ENCODE results near the gene FAM53B. TPM values are rescaled to one million over a fixed set of nuclear protein-coding genes. Genes with fewer than 3 reads are reported as not detected.

The FAM53B gene
- total RNA-seq, 2 experiments from 2014 or later, result 56.6 to 58.5 TPM

- ChIA-PET CTCF (ENCODE audit: unreplicated experiment) (interaction anchor here (0.6 kb wide), 1 partner anchor 19 kb away, joined by 3 read pairs; no protein-coding TSS in a partner anchor), POLR2A (interaction anchor here (3.1 to 4.9 kb wide), 2 partner anchors 10 to 20 kb away, joined by 15 to 50 read pairs; no protein-coding TSS in a partner anchor)
- Histone ChIP-seq H3K27ac (ENCODE audit: low read depth, low read length, poor library complexity, severe bottlenecking) (no peak overlapping the region), H4K20me1 (ENCODE audit: insufficient read depth, low read length) (peaks cover 11% of the 10 kb centered on the region; the same call in 1 of the 2 replicates), H3K36me3 (ENCODE audit: insufficient read depth, low read length) (peaks cover 61% of the 10 kb centered on the region), H3K79me2 (ENCODE audit: insufficient read depth, low read depth, low read length) (peaks cover 94% of the 10 kb centered on the region), H3K4me2 (ENCODE audit: low read length) (no peak overlapping the region), H3K4me3 (ENCODE audit: low read depth, low read length, poor library complexity, severe bottlenecking) (no peak overlapping the region), H3K9me3 (ENCODE audit: low read length) (no peaks in the 10 kb centered on the region), H3K9me2 (ENCODE audit: insufficient read depth, low read length) (no peaks in the 10 kb centered on the region), H3K4me1 (ENCODE audit: insufficient read depth, low read length, poor library complexity, severe bottlenecking) (peaks cover 52% of the 10 kb centered on the region), H2AFZ (ENCODE audit: low read length) (no peak overlapping the region)
- no peak for TF ChIP-seq CTCF (conservative IDR thresholded peaks at IDR 0.05; ENCODE audit: low read length)
- TF ChIP-seq EZH2phosphoT487 (IDR thresholded peaks at IDR 0.05; ENCODE audit: borderline replicate concordance, low read depth, low read length), result no peak
- intact Hi-C loops (cut with micrococcal nuclease; ENCODE audit: unreplicated experiment), result no loop called here
- DNase-seq (ENCODE audit: low spot score), result no peak
- BruUV-seq (replicated peaks), result no TSS peak
Observed at GRCh38 chr10:124716369-124716768, 27.8 kb downstream of the FAM53B start.

- H4K20me1 ChIP-seq (ENCODE audit: insufficient read depth, low read length), result peaks cover 20% of the 10 kb centered on the region; the same call in 1 of the 2 replicates
- BruUV-seq (replicated peaks), result no TSS peak
- peaks cover 49% of the 10 kb centered on the region for H3K4me1 ChIP-seq (ENCODE audit: insufficient read depth, low read length, poor library complexity, severe bottlenecking)
- no peak overlapping the region for H3K27ac ChIP-seq (ENCODE audit: low read depth, low read length, poor library complexity, severe bottlenecking)
- ChIA-PET POLR2A (interaction anchor here (3.1 to 4.9 kb wide), 2 partner anchors 9 to 19 kb away, joined by 15 to 50 read pairs; no protein-coding TSS in a partner anchor), CTCF (ENCODE audit: unreplicated experiment) (no interaction called here)
- no peaks in the 10 kb centered on the region for H3K9me2 ChIP-seq (ENCODE audit: insufficient read depth, low read length)
- H3K4me3 ChIP-seq (ENCODE audit: low read depth, low read length, poor library complexity, severe bottlenecking), result no peak overlapping the region
- H3K36me3 ChIP-seq (ENCODE audit: insufficient read depth, low read length), result peaks cover 52% of the 10 kb centered on the region
- no peak overlapping the region for H3K4me2 ChIP-seq (ENCODE audit: low read length)
- no peak overlapping the region for H2AFZ ChIP-seq (ENCODE audit: low read length)
- DNase-seq (ENCODE audit: low spot score), result no peak
- H3K79me2 ChIP-seq (ENCODE audit: insufficient read depth, low read depth, low read length), result peaks cover 94% of the 10 kb centered on the region
- no peaks in the 10 kb centered on the region for H3K9me3 ChIP-seq (ENCODE audit: low read length)
- TF ChIP-seq EZH2phosphoT487 (IDR thresholded peaks at IDR 0.05; ENCODE audit: borderline replicate concordance, low read depth, low read length), result no peak
- no peak for TF ChIP-seq CTCF (conservative IDR thresholded peaks at IDR 0.05; ENCODE audit: low read length)
- intact Hi-C loops (cut with micrococcal nuclease; ENCODE audit: unreplicated experiment), result no loop called here
Observed at GRCh38 chr10:124715439-124715838, 28.7 kb downstream of the FAM53B start.

GRCh38 chr10:124713679-124714255 lies 30.4 kb downstream of the FAM53B start:
- intact Hi-C loops (cut with micrococcal nuclease; ENCODE audit: unreplicated experiment), result no loop called here
- no peak for TF ChIP-seq EZH2phosphoT487 (IDR thresholded peaks at IDR 0.05; ENCODE audit: borderline replicate concordance, low read depth, low read length)
- no peak for TF ChIP-seq CTCF (conservative IDR thresholded peaks at IDR 0.05; ENCODE audit: low read length)
- DNase-seq (ENCODE audit: low spot score), result no peak
- Histone ChIP-seq H3K4me2 (ENCODE audit: low read length) (no peak overlapping the region), H4K20me1 (ENCODE audit: insufficient read depth, low read length) (peaks cover 20% of the 10 kb centered on the region; the same call in 1 of the 2 replicates), H3K36me3 (ENCODE audit: insufficient read depth, low read length) (peaks cover 48% of the 10 kb centered on the region), H2AFZ (ENCODE audit: low read length) (no peak overlapping the region), H3K27ac (ENCODE audit: low read depth, low read length, poor library complexity, severe bottlenecking) (no peak overlapping the region), H3K9me3 (ENCODE audit: low read length) (no peaks in the 10 kb centered on the region), H3K4me3 (ENCODE audit: low read depth, low read length, poor library complexity, severe bottlenecking) (no peak overlapping the region), H3K79me2 (ENCODE audit: insufficient read depth, low read depth, low read length) (peaks cover 95% of the 10 kb centered on the region), H3K4me1 (ENCODE audit: insufficient read depth, low read length, poor library complexity, severe bottlenecking) (peaks cover 40% of the 10 kb centered on the region), H3K9me2 (ENCODE audit: insufficient read depth, low read length) (no peaks in the 10 kb centered on the region)
- BruUV-seq (replicated peaks), result no TSS peak
- ChIA-PET CTCF (ENCODE audit: unreplicated experiment) (no interaction called here), POLR2A (interaction anchor here (0.7 to 1.2 kb wide), 4 partner anchors 10 to 43 kb away, joined by 3 to 10 read pairs (median 4); no protein-coding TSS in a partner anchor)
